ENCODE data around the gene TRIM67.

TRIM67 gene

GRCh38 chr1:231231511-231231910 lies 69.7 kb downstream of the TRIM67 start:
- no peaks in the 10 kb centered on the region for H3K27me3 ChIP-seq (ENCODE audit: insufficient read depth, poor library complexity, severe bottlenecking)
- ATAC-seq (ENCODE audit: low read depth): no peak
- TF ChIP-seq CTCF (IDR thresholded peaks at IDR 0.05; ENCODE audit: poor library complexity, severe bottlenecking): no peak
- DNase-seq (ENCODE audit: low spot score): no peak
- H3K4me3 ChIP-seq (ENCODE audit: severe bottlenecking): no peak overlapping the region
- no peak overlapping the region for H3K27ac ChIP-seq (ENCODE audit: poor library complexity, severe bottlenecking)
- no peaks in the 10 kb centered on the region for H3K9me3 ChIP-seq (ENCODE audit: severe bottlenecking)
- no peaks in the 10 kb centered on the region for H3K4me1 ChIP-seq (ENCODE audit: insufficient read depth, poor library complexity, severe bottlenecking)
- H3K36me3 ChIP-seq (ENCODE audit: low read depth): peaks cover 11% of the 10 kb centered on the region; the same call in 1 of the 2 replicates

GRCh38 chr1:231232870-231233734 lies 71.2 kb downstream of the TRIM67 start:
- DNase-seq (ENCODE audit: low spot score) (no peak), ATAC-seq (ENCODE audit: low read depth) (no peak)
- no peak for TF ChIP-seq CTCF (IDR thresholded peaks at IDR 0.05; ENCODE audit: poor library complexity, severe bottlenecking)
- Histone ChIP-seq H3K9me3 (ENCODE audit: severe bottlenecking) (no peaks in the 10 kb centered on the region), H3K4me3 (ENCODE audit: severe bottlenecking) (no peak overlapping the region), H3K27ac (ENCODE audit: poor library complexity, severe bottlenecking) (no peak overlapping the region), H3K27me3 (ENCODE audit: insufficient read depth, poor library complexity, severe bottlenecking) (no peaks in the 10 kb centered on the region), H3K4me1 (ENCODE audit: insufficient read depth, poor library complexity, severe bottlenecking) (no peaks in the 10 kb centered on the region), H3K36me3 (ENCODE audit: low read depth) (peaks cover 5% of the 10 kb centered on the region; the same call in 1 of the 2 replicates)

DNA sequence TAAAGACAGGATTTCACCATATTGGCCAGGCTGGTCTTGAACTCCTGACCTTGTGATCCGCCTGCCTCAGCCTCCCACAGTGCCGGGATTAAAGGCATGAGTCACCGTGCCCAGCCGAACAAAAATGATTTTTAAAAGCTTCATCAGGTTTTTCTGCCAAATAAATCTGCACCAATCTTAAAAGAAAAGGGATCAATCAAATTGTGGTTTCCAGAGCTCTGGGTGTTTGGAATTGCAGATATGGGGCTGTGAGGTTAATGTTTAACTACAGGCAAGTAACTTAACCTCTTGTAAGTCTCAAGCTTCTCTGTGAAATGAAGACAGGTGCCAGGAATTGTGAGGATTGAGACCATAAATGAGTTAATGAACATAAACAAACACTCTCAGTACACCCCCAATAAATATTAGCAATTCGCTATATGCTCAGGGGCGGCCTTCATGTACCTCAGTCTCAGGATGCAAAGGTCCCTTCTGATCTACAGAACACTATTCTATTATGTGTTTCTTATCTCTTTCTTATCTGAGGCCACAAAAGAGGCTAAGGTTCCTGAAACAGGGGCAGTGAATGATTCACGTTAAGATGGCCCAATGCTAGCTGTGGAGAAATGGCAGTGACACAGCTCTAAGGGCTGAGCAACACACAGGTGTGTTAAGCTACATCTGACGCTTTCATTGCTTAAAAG lies 72.0 kb downstream of the TRIM67 start:
- DNase-seq (ENCODE audit: low spot score) (no peak), ATAC-seq (ENCODE audit: low read depth) (no peak)
- Histone ChIP-seq H3K4me1 (ENCODE audit: insufficient read depth, poor library complexity, severe bottlenecking) (no peaks in the 10 kb centered on the region), H3K27ac (ENCODE audit: poor library complexity, severe bottlenecking) (no peak overlapping the region), H3K4me3 (ENCODE audit: severe bottlenecking) (no peak overlapping the region), H3K9me3 (ENCODE audit: severe bottlenecking) (no peaks in the 10 kb centered on the region), H3K36me3 (ENCODE audit: low read depth) (peaks cover 11% of the 10 kb centered on the region; the same call in 1 of the 2 replicates), H3K27me3 (ENCODE audit: insufficient read depth, poor library complexity, severe bottlenecking) (no peaks in the 10 kb centered on the region)
- TF ChIP-seq CTCF (IDR thresholded peaks at IDR 0.05; ENCODE audit: poor library complexity, severe bottlenecking): no peak

DNA sequence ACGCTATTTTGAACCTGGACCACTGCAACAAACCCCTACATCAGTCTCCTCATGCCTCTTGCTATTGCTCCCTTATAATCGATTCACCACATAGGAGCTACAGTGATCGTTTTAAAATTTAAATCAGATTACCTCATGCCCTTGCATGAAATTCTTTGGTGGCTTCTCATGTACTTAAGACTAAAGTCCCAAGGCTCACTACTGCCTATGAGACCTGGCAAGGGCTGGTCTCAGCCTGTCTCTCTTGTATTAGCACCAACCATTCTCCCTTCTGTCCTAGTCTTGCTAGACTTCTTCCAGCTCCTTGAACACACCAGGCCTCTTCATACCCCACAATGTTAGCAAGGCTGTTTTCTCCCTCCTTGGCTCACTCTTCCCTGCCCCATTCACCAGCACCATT lies 72.6 kb downstream of the TRIM67 start:
- no peaks in the 10 kb centered on the region for H3K9me3 ChIP-seq (ENCODE audit: severe bottlenecking)
- no peak overlapping the region for H3K27ac ChIP-seq (ENCODE audit: poor library complexity, severe bottlenecking)
- H3K4me1 ChIP-seq (ENCODE audit: insufficient read depth, poor library complexity, severe bottlenecking): no peaks in the 10 kb centered on the region
- ATAC-seq (ENCODE audit: low read depth): no peak
- no peaks in the 10 kb centered on the region for H3K27me3 ChIP-seq (ENCODE audit: insufficient read depth, poor library complexity, severe bottlenecking)
- no peak for TF ChIP-seq CTCF (IDR thresholded peaks at IDR 0.05; ENCODE audit: poor library complexity, severe bottlenecking)
- no peak for DNase-seq (ENCODE audit: low spot score)
- no peak overlapping the region for H3K4me3 ChIP-seq (ENCODE audit: severe bottlenecking)
- peaks cover 14% of the 10 kb centered on the region; the same call in 1 of the 2 replicates for H3K36me3 ChIP-seq (ENCODE audit: low read depth)
